Stimulated activated memory B cell treated with anti-CD40 and anti-IgM and Interleukin-4, amounts not matched to agents 10 μg/mL and 1 μg/mL and 100 μg/mL, for 72 hours (primary cell): ENCODE data around the gene OXGR1.
A peak's percentile ranks its signal among the peaks of the same experiment; 100 is the strongest.
"Not testable (repeated sequence)": the region's sequence is repeated elsewhere in the genome, so short reads cannot be mapped to it uniquely, and the experiment has no call there.

Experiments
- ATAC-seq: fragments of 150-1000 bp; cut with Tn5 transposase; 2 replicates; pipeline ENCODE4 v1.10.0; 2021
- H3K27ac Mint-ChIP-seq: one replicate; pipeline ENCODE4 v1.8.0; 2022; ENCODE audit warnings: mild to moderate bottlenecking, mixed read lengths
- H3K27me3 Mint-ChIP-seq: one replicate; pipeline ENCODE4 v1.8.0; 2022; ENCODE audit warnings: mixed read lengths
- H3K36me3 Mint-ChIP-seq: one replicate; pipeline ENCODE4 v1.8.0; 2022; ENCODE audit warnings: mixed read lengths
- H3K4me1 Mint-ChIP-seq: one replicate; pipeline ENCODE4 v1.8.0; 2022; ENCODE audit warnings: mixed read lengths
- H3K4me3 Mint-ChIP-seq: one replicate; pipeline ENCODE4 v1.8.0; 2022; ENCODE audit warnings: mild to moderate bottlenecking, moderate library complexity, mixed read lengths
- H3K9me3 Mint-ChIP-seq: one replicate; pipeline ENCODE4 v1.8.0; 2022; ENCODE audit warnings: mixed read lengths

The OXGR1 gene

GRCh38 chr13:96994017-96994857 lies at the start of gene OXGR1:
Gene OXGR1, minus strand, starts transcription at chr13:96994476. Its CDS starts 6,717 bp downstream, at chr13:96987759.
- H3K27ac Mint-ChIP-seq, result no peak within 1 kb of the TSS
- H3K4me1 Mint-ChIP-seq, result no peaks in the 10 kb centered on the region
- peak; percentile 43 for ATAC-seq
- H3K4me3 Mint-ChIP-seq, result peak within 1 kb of the TSS; percentile 31
- no peaks in the 10 kb centered on the region for H3K36me3 Mint-ChIP-seq
- H3K9me3 Mint-ChIP-seq, result peaks cover 3% of the 10 kb centered on the region
- peaks cover 25% of the 10 kb centered on the region for H3K27me3 Mint-ChIP-seq

GRCh38 chr13:97043302-97043701 lies 49.0 kb upstream of the OXGR1 start:
- H3K27me3 Mint-ChIP-seq, result no peaks in the 10 kb centered on the region
- H3K27ac Mint-ChIP-seq, result no peak overlapping the region
- H3K4me3 Mint-ChIP-seq, result no peak overlapping the region
- H3K36me3 Mint-ChIP-seq, result no peaks in the 10 kb centered on the region
- no peak for ATAC-seq
- H3K9me3 Mint-ChIP-seq, result peaks cover 3% of the 10 kb centered on the region
- H3K4me1 Mint-ChIP-seq, result no peaks in the 10 kb centered on the region

- Mint-ChIP-seq H3K27me3 (peaks cover 18% of the 10 kb centered on the region), H3K4me3 (no peak overlapping the region), H3K36me3 (no peaks in the 10 kb centered on the region), H3K27ac (no peak overlapping the region), H3K4me1 (no peaks in the 10 kb centered on the region), H3K9me3 (peaks cover 7% of the 10 kb centered on the region)
- no peak for ATAC-seq
Observed at GRCh38 chr13:97030705-97031452, 36.6 kb upstream of the OXGR1 start.

- Mint-ChIP-seq H3K36me3 (no peaks in the 10 kb centered on the region), H3K27me3 (peaks cover 6% of the 10 kb centered on the region), H3K4me1 (no peaks in the 10 kb centered on the region), H3K4me3 (no peak overlapping the region), H3K9me3 (peaks cover 3% of the 10 kb centered on the region), H3K27ac (no peak overlapping the region)
- ATAC-seq, result no peak
Observed at GRCh38 chr13:97028441-97029299, 34.4 kb upstream of the OXGR1 start.

GRCh38 chr13:97027162-97027554 lies 32.9 kb upstream of the OXGR1 start:
- H3K4me1 Mint-ChIP-seq, result no peaks in the 10 kb centered on the region
- ATAC-seq, result no peak
- H3K9me3 Mint-ChIP-seq, result peaks cover 3% of the 10 kb centered on the region
- no peaks in the 10 kb centered on the region for H3K36me3 Mint-ChIP-seq
- peaks cover 14% of the 10 kb centered on the region for H3K27me3 Mint-ChIP-seq
- no peak overlapping the region for H3K27ac Mint-ChIP-seq
- H3K4me3 Mint-ChIP-seq, result no peak overlapping the region

GRCh38 chr13:97026531-97027161 lies 32.4 kb upstream of the OXGR1 start:
- Mint-ChIP-seq H3K4me3 (no peak overlapping the region), H3K9me3 (peaks cover 3% of the 10 kb centered on the region), H3K4me1 (no peaks in the 10 kb centered on the region), H3K27ac (no peak overlapping the region), H3K27me3 (peaks cover 14% of the 10 kb centered on the region), H3K36me3 (no peaks in the 10 kb centered on the region)
- ATAC-seq, result no peak

GRCh38 chr13:97023812-97024211 lies 29.5 kb upstream of the OXGR1 start:
- H3K27me3 Mint-ChIP-seq, result peaks cover 35% of the 10 kb centered on the region
- ATAC-seq, H3K27ac Mint-ChIP-seq, H3K4me1 Mint-ChIP-seq, H3K9me3 Mint-ChIP-seq, H3K36me3 Mint-ChIP-seq, H3K4me3 Mint-ChIP-seq: not testable (repeated sequence)

- Mint-ChIP-seq H3K9me3 (peaks cover 3% of the 10 kb centered on the region), H3K4me3 (no peak overlapping the region), H3K27ac (no peak overlapping the region), H3K36me3 (no peaks in the 10 kb centered on the region), H3K27me3 (peaks cover 35% of the 10 kb centered on the region), H3K4me1 (no peaks in the 10 kb centered on the region)
- no peak for ATAC-seq
Observed at GRCh38 chr13:97023117-97023516, 28.8 kb upstream of the OXGR1 start.

- no peaks in the 10 kb centered on the region for H3K36me3 Mint-ChIP-seq
- no peaks in the 10 kb centered on the region for H3K4me1 Mint-ChIP-seq
- peaks cover 35% of the 10 kb centered on the region for H3K27me3 Mint-ChIP-seq
- H3K4me3 Mint-ChIP-seq, result no peak overlapping the region
- no peak for ATAC-seq
- peaks cover 3% of the 10 kb centered on the region for H3K9me3 Mint-ChIP-seq
- H3K27ac Mint-ChIP-seq, result no peak overlapping the region
Observed at GRCh38 chr13:97021241-97021640, 27.0 kb upstream of the OXGR1 start.

GRCh38 chr13:97020689-97021240 lies 26.5 kb upstream of the OXGR1 start:
- ATAC-seq, result no peak
- H3K4me1 Mint-ChIP-seq, result peaks cover under 1% of the 10 kb centered on the region

GRCh38 chr13:97020194-97020593 lies 25.9 kb upstream of the OXGR1 start:
- Mint-ChIP-seq H3K9me3 (peaks cover 2% of the 10 kb centered on the region), H3K27ac (no peak overlapping the region), H3K27me3 (peaks cover 35% of the 10 kb centered on the region), H3K4me1 (peaks cover 5% of the 10 kb centered on the region), H3K4me3 (no peak overlapping the region), H3K36me3 (no peaks in the 10 kb centered on the region)
- no peak for ATAC-seq

More at GRCh38 chr13:97020689-97021240, 26.5 kb upstream of the OXGR1 start:
- no peaks in the 10 kb centered on the region for H3K36me3 Mint-ChIP-seq
- no peak overlapping the region for H3K4me3 Mint-ChIP-seq
- H3K27ac Mint-ChIP-seq, result no peak overlapping the region
- H3K9me3 Mint-ChIP-seq, result peaks cover 3% of the 10 kb centered on the region
- H3K27me3 Mint-ChIP-seq, result peaks cover 35% of the 10 kb centered on the region

GRCh38 chr13:97019236-97019635 lies 25.0 kb upstream of the OXGR1 start:
- Mint-ChIP-seq H3K27me3 (peaks cover 40% of the 10 kb centered on the region), H3K36me3 (no peaks in the 10 kb centered on the region), H3K27ac (no peak overlapping the region), H3K4me3 (no peak overlapping the region), H3K4me1 (peaks cover 5% of the 10 kb centered on the region), H3K9me3 (peaks cover 3% of the 10 kb centered on the region)
- no peak for ATAC-seq

- Mint-ChIP-seq H3K9me3 (peaks cover 9% of the 10 kb centered on the region), H3K36me3 (no peaks in the 10 kb centered on the region), H3K27me3 (peaks cover 42% of the 10 kb centered on the region), H3K4me1 (peaks cover 5% of the 10 kb centered on the region), H3K4me3 (no peak overlapping the region), H3K27ac (no peak overlapping the region)
- no peak for ATAC-seq
Observed at GRCh38 chr13:97018029-97018819, 23.9 kb upstream of the OXGR1 start.

- ATAC-seq, result no peak
- peaks cover 5% of the 10 kb centered on the region for H3K4me1 Mint-ChIP-seq
- peaks cover 39% of the 10 kb centered on the region for H3K27me3 Mint-ChIP-seq
- no peak overlapping the region for H3K4me3 Mint-ChIP-seq
- peaks cover 9% of the 10 kb centered on the region for H3K9me3 Mint-ChIP-seq
- H3K36me3 Mint-ChIP-seq, result no peaks in the 10 kb centered on the region
- H3K27ac Mint-ChIP-seq, result no peak overlapping the region
Observed at GRCh38 chr13:97017322-97017721, 23.0 kb upstream of the OXGR1 start.
